Stimulated activated CD8-positive, alpha-beta memory T cell treated with anti-CD3 and anti-CD28 coated beads, Interleukin-7, amount 100 ng/mL, for 1 hour (primary cell): ENCODE results near the gene SNRPD3.
"Not testable (repeated sequence)": the region's sequence is repeated elsewhere in the genome, so short reads cannot be mapped to it uniquely, and the experiment has no call there.

Experiments used
- DNase-seq, 2 donors: peaks; one replicate each; pipeline ENCODE4 v3.0.0-alpha.2; 2020; ENCODE audit warnings: low read depth in 2 of 2

The SNRPD3 gene

GRCh38 chr22:24555165-24556039 is at the start of gene SNRPD3:
TSS of gene SNRPD3 (plus strand) at chr22:24555999. CDS start at chr22:24557675, 1,676 bp downstream.
- peak; percentile 99 to 100 for DNase-seq

DNA sequence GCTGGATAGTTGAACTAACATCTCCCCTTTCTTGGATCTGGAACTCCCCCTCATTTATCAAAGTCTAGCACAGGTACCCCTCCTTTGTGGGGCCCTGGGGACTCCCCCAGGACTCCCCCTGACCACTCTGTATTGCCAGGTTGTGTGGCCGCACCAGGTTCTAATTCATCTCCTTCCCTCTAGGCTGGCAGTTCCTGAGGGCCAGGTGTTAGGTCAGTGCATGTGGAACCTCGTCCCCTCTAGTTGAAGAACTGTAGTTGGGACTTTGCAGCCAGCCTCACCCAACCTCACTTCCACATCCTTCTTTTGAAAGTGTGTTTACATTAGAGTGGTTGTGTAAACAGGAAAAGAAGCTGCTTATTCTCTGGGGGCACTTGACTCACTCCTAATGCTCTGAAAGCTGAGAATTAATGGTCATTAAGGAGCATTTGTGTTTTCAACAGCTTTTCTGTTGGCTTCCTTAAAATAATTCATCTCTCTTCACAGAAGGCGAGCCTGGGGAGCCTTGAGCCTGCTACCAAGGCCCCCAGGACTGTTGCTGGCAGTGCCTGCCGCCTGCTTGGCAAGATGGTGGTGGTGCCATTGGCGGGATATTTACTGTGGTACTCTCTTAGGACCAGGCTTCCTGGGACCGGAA is 48.9 kb upstream of the SNRPD3 start:
- no peak for DNase-seq

- DNase-seq = no peak
Observed at GRCh38 chr22:24507716-24508115, 48.1 kb upstream of the SNRPD3 start.

DNA sequence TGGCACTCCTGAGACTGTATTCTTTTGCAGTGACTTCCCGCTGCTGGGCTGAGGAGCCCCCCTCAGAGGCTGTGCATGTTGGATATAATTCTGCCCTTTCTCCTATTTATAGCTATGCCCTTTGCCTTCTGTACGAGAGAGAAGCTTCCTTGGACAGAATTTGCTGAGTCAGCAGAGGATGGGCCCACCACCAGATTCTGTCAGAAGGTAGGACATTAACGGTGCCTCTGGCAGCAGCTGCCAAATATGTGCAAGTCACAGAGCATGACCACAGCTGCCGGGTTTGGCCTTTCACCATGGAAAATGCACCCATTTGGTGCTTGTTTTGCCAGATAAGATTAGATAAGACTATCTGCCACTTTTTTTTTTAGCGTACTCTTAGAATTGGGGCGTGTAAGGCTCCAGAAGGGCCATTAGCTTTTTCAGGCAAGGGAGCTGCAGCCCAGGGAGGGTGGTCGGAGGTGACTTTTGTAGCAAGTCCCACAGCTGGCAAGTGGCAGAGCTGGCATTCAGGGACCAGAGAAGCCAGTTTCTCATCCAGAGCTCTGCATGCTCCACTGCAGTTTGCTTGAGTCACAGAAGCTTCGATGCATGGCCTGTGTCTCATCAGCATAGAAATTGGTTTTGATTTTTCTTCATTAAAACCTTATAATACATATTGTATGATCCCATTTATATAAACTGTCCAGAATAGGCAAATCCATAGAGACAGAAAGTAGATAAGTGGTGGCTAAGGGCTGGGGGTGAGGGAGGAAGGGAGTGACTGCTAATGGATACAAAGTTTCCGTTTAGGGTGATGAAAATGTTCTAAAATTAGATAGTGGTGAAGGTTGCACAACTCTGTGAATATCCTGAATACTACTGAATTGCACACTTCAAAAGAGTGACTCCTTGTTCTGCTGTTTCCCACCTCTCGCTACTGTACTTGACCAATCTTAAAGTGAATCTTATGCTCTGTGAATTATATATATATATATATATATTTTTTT is 44.9 kb upstream of the SNRPD3 start:
- DNase-seq = no peak

DNA sequence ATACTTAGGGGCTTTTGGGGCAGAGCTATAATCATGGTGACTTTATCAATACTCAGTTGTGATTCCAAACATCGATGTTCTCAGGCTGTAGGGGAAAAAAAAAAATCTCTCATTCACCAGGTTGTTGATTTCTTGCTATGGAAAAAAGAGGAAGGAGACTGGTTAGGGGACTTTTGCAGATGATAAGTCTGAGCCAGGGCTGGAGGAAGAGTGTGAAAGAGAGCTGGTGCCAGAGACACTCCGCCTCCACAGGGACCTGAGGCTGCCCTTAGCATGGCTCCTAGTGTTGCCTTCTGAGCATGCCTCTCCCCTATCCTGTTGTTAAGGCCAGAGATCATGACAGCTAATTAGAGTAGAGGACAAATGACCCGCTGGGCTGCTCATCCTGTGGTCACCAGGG is 43.8 kb upstream of the SNRPD3 start:
- no peak for DNase-seq

- DNase-seq = no peak
Observed at GRCh38 chr22:24513378-24514240, 42.2 kb upstream of the SNRPD3 start.

DNA sequence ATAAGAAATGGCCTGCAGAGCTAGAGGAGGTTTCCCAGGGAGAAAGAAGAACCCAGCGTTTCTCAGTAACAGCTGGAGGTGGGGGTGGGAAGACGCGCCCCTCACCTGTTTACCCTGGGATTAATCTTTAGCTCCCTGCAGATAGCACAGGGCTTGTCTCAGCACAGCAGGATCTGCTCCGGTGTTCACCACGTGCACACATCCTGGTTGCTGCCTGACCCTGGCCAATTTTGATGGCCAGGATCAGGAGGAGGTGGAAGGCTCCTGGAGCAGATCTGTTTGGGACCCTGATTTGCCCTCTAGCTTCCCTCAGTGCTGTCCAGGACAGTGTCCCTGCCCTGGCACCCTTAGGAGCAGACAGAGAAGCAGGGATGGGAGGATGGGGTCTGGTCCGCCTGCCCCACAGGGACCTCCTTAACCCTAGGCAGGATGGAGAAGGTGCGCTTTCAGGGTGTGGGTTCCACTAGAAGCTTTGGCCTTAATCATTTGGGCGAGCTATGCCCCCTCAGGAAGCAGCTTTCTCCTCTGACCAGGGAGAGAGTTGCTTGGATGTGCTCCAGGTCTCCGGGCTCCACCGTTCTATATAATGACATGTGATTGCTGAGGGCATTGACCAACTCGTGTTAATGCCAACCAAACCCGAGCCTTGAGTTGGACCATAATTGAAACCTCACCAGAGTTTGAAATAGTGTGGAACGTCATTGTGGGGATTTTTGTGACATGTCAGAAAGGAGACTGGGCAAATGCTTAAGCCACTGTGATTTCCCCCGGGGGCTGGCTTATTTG is 41.4 kb upstream of the SNRPD3 start:
- DNase-seq = no peak

DNA sequence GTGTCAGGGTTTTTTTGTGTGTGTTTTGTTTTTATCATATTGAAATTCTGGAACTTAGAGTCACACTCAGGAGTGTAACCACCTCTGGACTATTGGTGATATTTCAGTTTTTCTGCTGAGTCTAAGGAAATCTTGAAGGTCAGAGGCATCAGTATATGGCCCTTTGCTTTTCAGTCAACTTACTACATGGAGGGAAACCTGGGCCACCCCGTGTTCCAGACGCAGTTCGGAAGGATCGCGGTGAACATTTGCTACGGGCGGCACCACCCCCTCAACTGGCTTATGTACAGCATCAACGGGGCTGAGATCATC is 40.8 kb upstream of the SNRPD3 start:
- DNase-seq = no peak

DNA sequence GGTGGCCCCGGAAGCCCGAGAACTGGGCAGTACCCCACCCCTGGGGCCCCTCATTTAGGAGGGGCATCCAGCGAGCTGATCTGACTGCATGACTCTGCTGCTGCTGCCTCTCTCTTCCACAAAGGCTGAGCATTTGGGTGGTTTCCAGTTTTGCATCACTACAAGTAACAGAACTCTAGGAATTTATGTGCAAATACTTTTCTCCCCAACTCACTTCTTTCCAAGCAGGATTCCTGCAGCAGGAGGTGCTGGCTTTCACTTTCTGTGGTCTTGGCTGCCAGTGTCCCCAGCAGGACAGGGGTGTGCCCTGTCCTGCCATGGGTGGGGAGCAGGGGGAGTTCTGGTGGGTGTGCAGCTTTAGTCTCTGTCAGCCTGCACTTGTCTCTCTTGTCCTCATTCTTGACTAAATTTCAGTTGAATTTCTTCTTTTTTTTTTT is 39.5 kb upstream of the SNRPD3 start:
- DNase-seq = no peak

- no peak for DNase-seq
Observed at GRCh38 chr22:24517446-24517845, 38.4 kb upstream of the SNRPD3 start.

DNA sequence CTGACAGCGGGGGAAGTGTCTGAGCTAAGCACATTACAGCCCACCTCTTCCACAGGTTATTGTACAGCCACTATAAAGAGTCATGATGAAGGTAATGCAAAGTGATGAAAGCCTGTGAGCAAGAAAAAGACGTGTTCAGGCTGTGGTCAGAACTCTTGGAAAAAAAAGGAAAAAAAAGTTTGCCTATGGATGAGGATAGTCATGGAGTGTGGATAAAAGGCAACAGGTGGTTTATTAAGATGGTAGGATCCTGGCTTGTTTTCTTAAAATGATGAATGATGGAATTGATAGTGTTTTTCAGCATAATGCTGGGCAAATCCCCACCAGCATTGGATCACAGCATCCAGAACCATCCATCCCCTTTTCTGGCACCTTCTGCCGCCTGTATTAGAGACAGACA is 37.6 kb upstream of the SNRPD3 start:
- no peak for DNase-seq

- no peak for DNase-seq
Observed at GRCh38 chr22:24518771-24519485, 36.9 kb upstream of the SNRPD3 start.

DNA sequence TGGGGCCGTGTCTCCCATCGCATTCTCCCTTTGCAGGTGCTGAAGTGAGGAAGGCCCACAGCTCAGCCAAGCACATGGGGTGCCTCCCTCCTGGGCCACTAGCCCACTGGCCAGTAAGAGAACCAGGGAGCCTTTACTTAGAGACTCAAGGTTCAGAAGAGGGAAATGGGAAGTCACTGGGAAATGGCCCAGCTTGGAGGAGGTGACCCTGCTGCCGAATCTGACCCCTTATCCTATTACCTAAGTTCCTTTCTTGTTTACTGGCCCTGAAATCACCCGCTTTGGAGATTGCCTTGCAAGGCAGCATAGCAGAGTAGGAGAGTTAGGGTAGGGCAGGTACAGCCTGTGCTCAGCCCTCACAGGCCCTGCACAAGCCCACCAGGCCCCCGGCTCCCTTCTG is 36.3 kb upstream of the SNRPD3 start:
- DNase-seq = no peak

- no peak for DNase-seq
Observed at GRCh38 chr22:24521791-24522245, 34.0 kb upstream of the SNRPD3 start.

DNA sequence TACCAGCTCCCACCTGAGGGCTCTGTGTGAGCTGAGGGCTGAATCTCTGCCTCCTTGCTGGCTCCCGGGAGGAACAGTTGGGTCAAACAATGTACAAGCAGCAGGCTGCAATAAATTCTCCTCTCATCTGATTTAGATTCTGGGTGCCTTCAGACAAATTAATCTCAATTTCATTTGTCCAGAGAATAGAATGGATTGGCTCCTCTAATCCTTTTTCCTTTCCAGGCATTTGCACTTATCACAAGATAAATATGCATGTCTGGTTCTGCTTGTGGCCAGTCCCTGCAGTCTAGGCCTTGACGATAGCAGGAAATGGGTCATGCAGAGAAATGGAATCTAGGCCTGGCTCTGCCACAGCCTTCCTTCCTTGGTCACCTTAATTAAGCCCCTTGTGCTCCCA is 31.9 kb upstream of the SNRPD3 start:
- no peak for DNase-seq

DNA sequence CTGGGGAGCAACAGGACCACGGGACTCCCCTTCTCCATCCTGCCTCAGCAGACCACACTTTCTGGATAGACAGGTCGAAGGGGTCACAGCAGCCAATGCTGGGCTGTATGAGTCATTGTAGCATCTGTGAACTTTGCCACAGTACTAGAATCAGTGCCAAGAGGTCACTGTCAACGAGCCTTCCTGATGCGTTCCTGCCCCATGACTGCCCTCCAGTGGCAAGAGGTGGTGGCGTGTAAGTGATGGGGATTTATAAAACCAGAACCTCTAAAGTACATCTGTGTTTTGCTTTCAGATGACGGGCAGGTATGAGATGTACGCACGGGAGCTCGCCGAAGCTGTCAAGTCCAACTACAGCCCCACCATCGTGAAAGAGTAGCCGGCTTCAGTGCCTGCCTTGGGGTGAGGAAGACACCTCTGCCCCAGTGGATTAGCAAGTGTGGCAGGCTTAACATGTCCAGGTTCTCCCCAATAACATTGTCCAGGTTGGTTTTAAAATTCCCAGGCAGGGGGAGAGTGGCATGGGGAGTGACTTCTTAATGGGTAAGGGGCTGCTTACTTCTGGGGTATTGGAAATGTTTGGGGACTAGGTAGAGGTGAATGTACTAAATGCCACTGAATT is 30.3 kb upstream of the SNRPD3 start:
- peak; percentile 47 to 57 for DNase-seq

- DNase-seq = no peak
Observed at GRCh38 chr22:24526191-24526590, 29.6 kb upstream of the SNRPD3 start.

DNA sequence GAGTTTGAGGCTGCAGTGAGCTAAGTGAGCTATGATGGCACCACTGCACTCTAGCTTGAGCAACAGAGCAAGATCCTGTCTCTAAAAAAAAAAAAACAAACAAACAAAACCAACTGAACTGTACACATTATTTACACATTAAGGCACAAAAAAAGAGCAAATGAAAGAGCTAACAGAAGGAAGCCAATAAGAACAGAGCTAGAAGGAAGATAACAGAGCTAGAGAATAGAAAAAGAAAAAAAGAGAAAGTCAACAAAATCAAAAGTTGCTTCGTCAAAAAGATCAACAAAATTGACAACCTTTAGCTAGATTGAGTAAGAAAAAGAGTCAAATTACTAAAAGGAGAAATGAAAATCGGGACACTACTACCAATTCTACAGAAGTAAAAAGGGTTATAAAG is 25.9 kb upstream of the SNRPD3 start:
- DNase-seq = no peak

- DNase-seq = not testable (repeated sequence)
Observed at GRCh38 chr22:24530968-24531367, 24.8 kb upstream of the SNRPD3 start.
